Activated T-cell treated with anti-CD3 and anti-CD28 coated beads for 24 hours (primary cell): Measurements from ENCODE around the gene CADM1.
A peak's percentile ranks its signal among the peaks of the same experiment; 100 is the strongest.

Experiments
- DNase-seq: peaks from one replicate; pipeline ENCODE4 v3.0.0-alpha.2; 2020; ENCODE audit warnings: low read depth

The CADM1 gene

GRCh38 chr11:115504276-115505158 lies at the start of gene CADM1:
Gene CADM1 (minus strand): TSS chr11:115504415.
- DNase-seq: peak; percentile 58

- DNase-seq: no peak
Observed at GRCh38 chr11:115552773-115553438, 48.7 kb upstream of the CADM1 start.

- no peak for DNase-seq
Observed at GRCh38 chr11:115552151-115552772, 48.0 kb upstream of the CADM1 start.

- no peak for DNase-seq
Observed at GRCh38 chr11:115550291-115551059, 46.3 kb upstream of the CADM1 start.

- DNase-seq: no peak
Observed at GRCh38 chr11:115548878-115549528, 44.8 kb upstream of the CADM1 start.

GRCh38 chr11:115545581-115546210 lies 41.5 kb upstream of the CADM1 start:
- DNase-seq: no peak

- no peak for DNase-seq
Observed at GRCh38 chr11:115544422-115544948, 40.3 kb upstream of the CADM1 start.

- no peak for DNase-seq
Observed at GRCh38 chr11:115541518-115541917, 37.3 kb upstream of the CADM1 start.

- DNase-seq: no peak
Observed at GRCh38 chr11:115539844-115540243, 35.6 kb upstream of the CADM1 start.

GRCh38 chr11:115535781-115536180 lies 31.6 kb upstream of the CADM1 start:
- no peak for DNase-seq

- DNase-seq: no peak
Observed at GRCh38 chr11:115530752-115531151, 26.5 kb upstream of the CADM1 start.

- no peak for DNase-seq
Observed at GRCh38 chr11:115528225-115528624, 24.0 kb upstream of the CADM1 start.

GRCh38 chr11:115527534-115528125 lies 23.4 kb upstream of the CADM1 start:
- no peak for DNase-seq

GRCh38 chr11:115525531-115526006 lies 21.4 kb upstream of the CADM1 start:
- no peak for DNase-seq

GRCh38 chr11:115524572-115524971 lies 20.4 kb upstream of the CADM1 start:
- DNase-seq: no peak

GRCh38 chr11:115523727-115524399 lies 19.6 kb upstream of the CADM1 start:
- no peak for DNase-seq

GRCh38 chr11:115522302-115522701 lies 18.1 kb upstream of the CADM1 start:
- no peak for DNase-seq

GRCh38 chr11:115521825-115522224 lies 17.6 kb upstream of the CADM1 start:
- no peak for DNase-seq

GRCh38 chr11:115518983-115519628 lies 14.9 kb upstream of the CADM1 start:
- no peak for DNase-seq
